ENCODE data around the gene HS6ST2. TPM values are rescaled to one million over a fixed set of nuclear protein-coding genes. Genes with fewer than 3 reads are reported as not detected.
"Not testable (repeated sequence)": the region's sequence is repeated elsewhere in the genome, so short reads cannot be mapped to it uniquely, and the experiment has no call there.

The HS6ST2 gene
- polyA plus RNA-seq, 1 donor (not counting 4 experiments of a cell fraction or from before 2014, with no cell fraction given) = 0.43 TPM

GRCh38 chrX:132887569-132887968 is 70.9 kb downstream of the HS6ST2 start:
- dilution Hi-C loops (cut with MboI; ENCODE audit: extremely low pct_ligation_motif_present, low sequenced_read_pairs) = no loop called here
- H3K9me1 ChIP-seq (ENCODE audit: control insufficient read depth, extremely low read depth, insufficient read depth, low read length) = no peaks in the 10 kb centered on the region
- no peak overlapping the region for H3K9ac ChIP-seq (ENCODE audit: control insufficient read depth, extremely low read depth, insufficient read depth, low read length)
- no peak for TF ChIP-seq CTCF (optimal IDR thresholded peaks at IDR 0.05 in 1 of 3, IDR thresholded peaks at IDR 0.05 in 1 of 3, conservative IDR thresholded peaks at IDR 0.05 in 1 of 3; ENCODE audit: extremely low read depth in 1 of 3, insufficient read depth in 2 of 3, low read length in 3 of 3)
- TF ChIP-seq EZH2 (IDR thresholded peaks at IDR 0.05; ENCODE audit: low read length) = no peak
- FAIRE-seq (no peak), DNase-seq (ENCODE audit: low read depth, low spot score) (no peak)
- no peaks in the 10 kb centered on the region for H3K36me3 ChIP-seq (ENCODE audit: control insufficient read depth in 2 of 2, extremely low read depth in 1 of 2, insufficient read depth in 2 of 2, low read length in 2 of 2)
- no peak overlapping the region for H3K4me2 ChIP-seq (ENCODE audit: control insufficient read depth, extremely low read depth, insufficient read depth, low read depth, low read length)
- no peak overlapping the region for H3K4me3 ChIP-seq (ENCODE audit: control insufficient read depth in 2 of 3, extremely low read depth in 1 of 3, insufficient read depth in 2 of 3, low read depth in 1 of 3, low read length in 3 of 3)
- H3K27ac ChIP-seq (ENCODE audit: control insufficient read depth, insufficient read depth, low read length) = no peak overlapping the region
- H3K27me3 ChIP-seq (ENCODE audit: control insufficient read depth, extremely low read depth, insufficient read depth, low read length) = no peaks in the 10 kb centered on the region
- no peaks in the 10 kb centered on the region for H3K79me2 ChIP-seq (ENCODE audit: control insufficient read depth, insufficient read depth, low read length)
- no peaks in the 10 kb centered on the region for H3K4me1 ChIP-seq (ENCODE audit: control insufficient read depth, extremely low read depth, insufficient read depth, low read length)
- no peak overlapping the region for H2AFZ ChIP-seq (ENCODE audit: control insufficient read depth, low read length)
- H4K20me1 ChIP-seq (ENCODE audit: control insufficient read depth, extremely low read depth, insufficient read depth, low read length) = no peaks in the 10 kb centered on the region
- H3K9me3 ChIP-seq (ENCODE audit: control insufficient read depth, low read depth, low read length) = no peaks in the 10 kb centered on the region

GRCh38 chrX:132883358-132883915 is 75.0 kb downstream of the HS6ST2 start:
- Histone ChIP-seq H3K9me3 (ENCODE audit: control insufficient read depth, low read depth, low read length) (no peaks in the 10 kb centered on the region), H3K27ac (ENCODE audit: control insufficient read depth, insufficient read depth, low read length) (no peak overlapping the region), H3K4me2 (ENCODE audit: control insufficient read depth, extremely low read depth, insufficient read depth, low read depth, low read length) (no peak overlapping the region), H3K27me3 (ENCODE audit: control insufficient read depth, extremely low read depth, insufficient read depth, low read length) (no peaks in the 10 kb centered on the region), H3K36me3 (ENCODE audit: control insufficient read depth in 2 of 2, extremely low read depth in 1 of 2, insufficient read depth in 2 of 2, low read length in 2 of 2) (no peaks in the 10 kb centered on the region), H3K4me1 (ENCODE audit: control insufficient read depth, extremely low read depth, insufficient read depth, low read length) (no peaks in the 10 kb centered on the region), H4K20me1 (ENCODE audit: control insufficient read depth, extremely low read depth, insufficient read depth, low read length) (no peaks in the 10 kb centered on the region), H3K79me2 (ENCODE audit: control insufficient read depth, insufficient read depth, low read length) (no peaks in the 10 kb centered on the region), H3K9me1 (ENCODE audit: control insufficient read depth, extremely low read depth, insufficient read depth, low read length) (no peaks in the 10 kb centered on the region), H3K9ac (ENCODE audit: control insufficient read depth, extremely low read depth, insufficient read depth, low read length) (no peak overlapping the region), H2AFZ (ENCODE audit: control insufficient read depth, low read length) (no peak overlapping the region), H3K4me3 (ENCODE audit: control insufficient read depth in 2 of 3, extremely low read depth in 1 of 3, insufficient read depth in 2 of 3, low read depth in 1 of 3, low read length in 3 of 3) (no peak overlapping the region)
- DNase-seq (ENCODE audit: low read depth, low spot score) = no peak
- FAIRE-seq = no peak
- dilution Hi-C loops (cut with MboI; ENCODE audit: extremely low pct_ligation_motif_present, low sequenced_read_pairs) = no loop called here
- TF ChIP-seq EZH2 (IDR thresholded peaks at IDR 0.05; ENCODE audit: low read length) = no peak
- no peak for TF ChIP-seq CTCF (optimal IDR thresholded peaks at IDR 0.05 in 1 of 3, IDR thresholded peaks at IDR 0.05 in 1 of 3, conservative IDR thresholded peaks at IDR 0.05 in 1 of 3; ENCODE audit: extremely low read depth in 1 of 3, insufficient read depth in 2 of 3, low read length in 3 of 3)

DNA sequence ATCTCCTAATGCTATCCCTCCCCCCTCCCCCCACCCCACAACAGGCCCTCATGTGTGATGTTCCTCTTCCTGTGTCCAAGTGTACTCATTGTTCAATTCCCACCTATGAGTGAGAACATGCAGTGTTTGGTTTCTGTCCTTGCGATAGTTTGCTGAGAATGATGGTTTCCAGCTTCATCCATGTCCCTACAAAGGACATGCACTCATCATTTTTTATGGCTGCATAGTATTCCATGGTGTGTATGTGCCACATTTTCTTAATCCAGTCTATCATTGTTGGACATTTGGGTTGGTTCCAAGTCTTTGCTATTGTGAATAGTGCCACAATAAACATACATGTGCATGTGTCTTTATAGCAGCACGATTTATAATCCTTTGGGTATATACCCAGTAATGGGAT is 77.7 kb downstream of the HS6ST2 start:
- H3K79me2 ChIP-seq (ENCODE audit: control insufficient read depth, insufficient read depth, low read length); H4K20me1 ChIP-seq (ENCODE audit: control insufficient read depth, extremely low read depth, insufficient read depth, low read length); H2AFZ ChIP-seq (ENCODE audit: control insufficient read depth, low read length); H3K9ac ChIP-seq (ENCODE audit: control insufficient read depth, extremely low read depth, insufficient read depth, low read length); H3K36me3 ChIP-seq (ENCODE audit: control insufficient read depth in 2 of 2, extremely low read depth in 1 of 2, insufficient read depth in 2 of 2, low read length in 2 of 2); FAIRE-seq; H3K9me3 ChIP-seq (ENCODE audit: control insufficient read depth, low read depth, low read length); H3K9me1 ChIP-seq (ENCODE audit: control insufficient read depth, extremely low read depth, insufficient read depth, low read length); H3K4me1 ChIP-seq (ENCODE audit: control insufficient read depth, extremely low read depth, insufficient read depth, low read length); H3K4me3 ChIP-seq (ENCODE audit: control insufficient read depth in 2 of 3, extremely low read depth in 1 of 3, insufficient read depth in 2 of 3, low read depth in 1 of 3, low read length in 3 of 3); dilution Hi-C loops (cut with MboI; ENCODE audit: extremely low pct_ligation_motif_present, low sequenced_read_pairs); H3K27me3 ChIP-seq (ENCODE audit: control insufficient read depth, extremely low read depth, insufficient read depth, low read length); DNase-seq (ENCODE audit: low read depth, low spot score); H3K27ac ChIP-seq (ENCODE audit: control insufficient read depth, insufficient read depth, low read length); H3K4me2 ChIP-seq (ENCODE audit: control insufficient read depth, extremely low read depth, insufficient read depth, low read depth, low read length): not testable (repeated sequence)
